Activated CD4-positive, alpha-beta T cell treated with anti-CD3 and anti-CD28 coated beads, Interleukin-2, amount 10 ng/mL, durations not matched to agents 7 days and 5 days (primary cell): ENCODE measurements around the gene GSTM5. TPM values are rescaled to one million over a fixed set of nuclear protein-coding genes. Genes with fewer than 3 reads are reported as not detected.
"Not testable (repeated sequence)": the region's sequence is repeated elsewhere in the genome, so short reads cannot be mapped to it uniquely, and the experiment has no call there.

Experiments used
- CTCF ChIA-PET: fragments of 350-600 bp; sonication (Branson Sonifier 250); formaldehyde crosslinking; loops from one replicate; lab custom pipeline; 2021; ENCODE audit warnings: antibody characterized with exemption; lab: Charles Lee
- POLR2A ChIA-PET: fragments of 350-600 bp; sonication (Branson Sonifier 250); formaldehyde crosslinking; loops from one replicate; lab custom pipeline; 2021; ENCODE audit warnings: antibody characterized with exemption; lab: Charles Lee
- DNase-seq: peaks from one replicate; pipeline ENCODE4 v3.0.0-alpha.2; 2020
- H3K27ac Mint-ChIP-seq: one replicate; pipeline ENCODE4 v1.8.0; 2021; ENCODE audit warnings: mild to moderate bottlenecking, moderate library complexity, mixed read lengths
- H3K27me3 Mint-ChIP-seq: one replicate; pipeline ENCODE4 v1.8.0; 2021; ENCODE audit warnings: mixed read lengths
- H3K36me3 Mint-ChIP-seq: one replicate; pipeline ENCODE4 v1.8.0; 2021; ENCODE audit warnings: low read depth, mixed read lengths
- H3K4me1 Mint-ChIP-seq: one replicate; pipeline ENCODE4 v1.8.0; 2021; ENCODE audit warnings: mixed read lengths
- H3K4me3 Mint-ChIP-seq: one replicate; pipeline ENCODE4 v1.8.0; 2021; ENCODE audit warnings: mild to moderate bottlenecking, moderate library complexity, mixed read lengths
- H3K9me3 Mint-ChIP-seq: one replicate; pipeline ENCODE4 v1.8.0; 2021; ENCODE audit warnings: mixed read lengths
- total RNA-seq, 2 experiments: library from RNA; stranded (reverse); gene quantifications; one replicate each; pipeline ENCODE4 v1.2.3, GENCODE V29; 2021

The GSTM5 gene
- total RNA-seq, 2 experiments from 2014 or later: 0.17 TPM; not detected in 1

DNA sequence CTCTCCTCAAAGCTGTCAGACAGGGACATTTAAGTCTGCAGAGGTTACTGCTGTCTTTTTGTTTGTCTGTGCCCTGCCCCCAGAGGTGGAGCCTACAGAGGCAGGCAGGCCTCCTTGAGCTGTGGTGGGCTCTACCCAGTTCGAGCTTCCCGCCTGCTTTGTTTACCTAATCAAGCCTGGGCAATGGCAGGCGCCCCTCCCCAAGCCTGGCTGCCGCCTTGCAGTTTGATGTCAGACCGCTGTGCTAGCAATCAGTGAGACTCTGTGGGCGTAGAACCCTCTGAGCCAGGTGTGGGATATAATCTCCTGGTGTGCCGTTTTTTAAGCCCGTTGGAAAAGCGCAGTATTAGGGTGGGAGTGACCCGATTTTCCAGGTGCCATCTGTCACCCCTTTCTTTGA is 36.3 kb downstream of the GSTM5 start:
- H3K27me3 Mint-ChIP-seq: peaks cover 17% of the 10 kb centered on the region
- H3K9me3 Mint-ChIP-seq, H3K27ac Mint-ChIP-seq, H3K4me1 Mint-ChIP-seq, DNase-seq, H3K36me3 Mint-ChIP-seq, POLR2A ChIA-PET, H3K4me3 Mint-ChIP-seq: not testable (repeated sequence)
- CTCF ChIA-PET: interaction anchor here (1.5 to 1.8 kb wide), 2 partner anchors 8 to 236 kb away, joined by 4 to 10 read pairs; partner anchors contain the start of gene AHCYL1

DNA sequence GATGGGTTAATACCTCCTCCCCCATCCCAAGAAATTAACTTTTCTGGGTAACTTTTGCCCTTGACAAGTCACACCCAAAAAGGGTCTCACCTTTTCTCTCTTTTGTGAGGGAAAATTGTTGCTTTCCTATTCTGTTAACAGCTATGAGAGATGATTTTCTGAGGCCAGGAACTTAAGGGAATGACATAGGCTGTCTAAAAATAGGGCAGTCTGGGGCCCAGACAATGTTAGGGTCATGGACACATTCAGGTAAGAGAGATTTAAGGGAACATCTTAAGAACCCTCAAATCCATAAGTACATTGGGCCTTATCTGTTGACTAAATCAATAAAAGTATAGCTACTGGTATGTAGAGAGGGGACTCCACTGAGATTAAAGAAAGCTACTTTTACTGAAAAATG is 37.2 kb downstream of the GSTM5 start:
- POLR2A ChIA-PET: no interaction called here
- H3K9me3 Mint-ChIP-seq: no peaks in the 10 kb centered on the region
- DNase-seq: no peak

DNA sequence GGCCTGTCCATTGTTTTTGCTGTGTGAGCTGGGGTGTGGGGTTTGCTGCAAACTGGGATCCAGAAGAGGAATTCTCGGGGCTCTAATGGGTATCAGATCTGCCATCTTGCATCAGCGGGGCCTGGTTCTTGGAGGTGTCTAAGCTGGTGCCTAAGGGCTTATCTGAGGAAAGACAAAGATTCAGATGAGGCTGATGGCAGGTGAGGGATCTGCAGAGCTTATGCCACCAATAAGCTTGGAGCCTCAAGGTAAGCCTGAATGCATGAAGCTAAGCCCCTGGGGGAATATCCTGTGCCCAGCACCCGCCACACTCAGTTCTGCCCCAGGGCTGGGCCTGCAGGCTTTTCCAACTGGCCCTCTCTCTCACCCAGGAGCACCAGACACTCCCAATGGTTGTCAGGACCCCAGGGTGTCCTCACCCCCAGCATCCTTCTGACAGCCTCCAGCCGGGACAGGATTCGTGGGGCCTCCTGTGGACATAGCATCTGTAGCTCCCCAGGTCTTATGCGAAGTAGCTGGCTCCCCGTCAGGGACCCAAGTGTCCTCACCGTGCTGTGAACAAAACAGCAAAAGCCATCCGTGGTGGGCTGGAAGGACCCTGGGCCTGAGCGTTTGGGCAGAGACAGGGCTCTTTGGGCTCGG is 38.3 kb downstream of the GSTM5 start:
- no peaks in the 10 kb centered on the region for H3K4me1 Mint-ChIP-seq
- H3K9me3 Mint-ChIP-seq: no peaks in the 10 kb centered on the region
- ChIA-PET CTCF (interaction anchor here (0.8 to 1.8 kb wide), 9 partner anchors 8 to 234 kb away, joined by 3 to 10 read pairs (median 4); partner anchors contain the start of gene AHCYL1), POLR2A (interaction anchor here (0.6 kb wide), 1 partner anchor 144 kb away, joined by 3 read pairs; no protein-coding TSS in a partner anchor)
- H3K4me3 Mint-ChIP-seq: no peak overlapping the region
- no peak overlapping the region for H3K27ac Mint-ChIP-seq
- no peaks in the 10 kb centered on the region for H3K36me3 Mint-ChIP-seq
- no peak for DNase-seq
- peaks cover 16% of the 10 kb centered on the region for H3K27me3 Mint-ChIP-seq

More for the DNA sequence above, 37.2 kb downstream of the GSTM5 start:
- Mint-ChIP-seq H3K36me3 (no peaks in the 10 kb centered on the region), H3K4me3 (no peak overlapping the region), H3K4me1 (no peaks in the 10 kb centered on the region), H3K27ac (no peak overlapping the region), H3K27me3 (peaks cover 22% of the 10 kb centered on the region)
- CTCF ChIA-PET: interaction anchor here (0.8 to 1.8 kb wide), 9 partner anchors 9 to 235 kb away, joined by 3 to 10 read pairs (median 3); partner anchors contain the start of gene AHCYL1

DNA sequence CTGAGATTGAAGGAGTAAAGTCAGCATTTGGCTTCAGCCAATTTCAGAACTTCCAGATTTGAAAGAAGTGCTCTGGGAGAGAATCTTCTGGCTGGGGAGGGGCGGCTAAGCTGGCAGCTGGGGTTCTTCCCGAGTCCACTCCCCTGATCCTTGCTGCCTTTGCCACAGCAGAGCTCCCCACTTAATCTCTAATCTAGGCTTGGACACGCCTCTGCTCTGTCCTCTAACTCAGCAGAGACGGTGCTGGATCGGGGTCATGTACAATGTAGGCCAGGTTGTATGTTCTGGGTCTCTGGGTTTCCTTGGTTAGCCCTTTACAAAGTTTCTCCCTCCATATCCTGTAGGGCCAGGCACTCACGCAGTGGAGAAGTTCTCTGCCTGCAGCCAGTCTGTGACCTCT is 38.9 kb downstream of the GSTM5 start:
- Mint-ChIP-seq H3K36me3 (no peaks in the 10 kb centered on the region), H3K4me1 (no peaks in the 10 kb centered on the region), H3K27me3 (peaks cover 16% of the 10 kb centered on the region), H3K9me3 (no peaks in the 10 kb centered on the region), H3K27ac (no peak overlapping the region), H3K4me3 (no peak overlapping the region)
- no peak for DNase-seq
- POLR2A ChIA-PET: no interaction called here
- CTCF ChIA-PET: interaction anchor here (0.8 to 1.8 kb wide), 4 partner anchors 9 to 234 kb away, joined by 3 to 5 read pairs (median 3); partner anchors contain the start of gene AHCYL1

DNA sequence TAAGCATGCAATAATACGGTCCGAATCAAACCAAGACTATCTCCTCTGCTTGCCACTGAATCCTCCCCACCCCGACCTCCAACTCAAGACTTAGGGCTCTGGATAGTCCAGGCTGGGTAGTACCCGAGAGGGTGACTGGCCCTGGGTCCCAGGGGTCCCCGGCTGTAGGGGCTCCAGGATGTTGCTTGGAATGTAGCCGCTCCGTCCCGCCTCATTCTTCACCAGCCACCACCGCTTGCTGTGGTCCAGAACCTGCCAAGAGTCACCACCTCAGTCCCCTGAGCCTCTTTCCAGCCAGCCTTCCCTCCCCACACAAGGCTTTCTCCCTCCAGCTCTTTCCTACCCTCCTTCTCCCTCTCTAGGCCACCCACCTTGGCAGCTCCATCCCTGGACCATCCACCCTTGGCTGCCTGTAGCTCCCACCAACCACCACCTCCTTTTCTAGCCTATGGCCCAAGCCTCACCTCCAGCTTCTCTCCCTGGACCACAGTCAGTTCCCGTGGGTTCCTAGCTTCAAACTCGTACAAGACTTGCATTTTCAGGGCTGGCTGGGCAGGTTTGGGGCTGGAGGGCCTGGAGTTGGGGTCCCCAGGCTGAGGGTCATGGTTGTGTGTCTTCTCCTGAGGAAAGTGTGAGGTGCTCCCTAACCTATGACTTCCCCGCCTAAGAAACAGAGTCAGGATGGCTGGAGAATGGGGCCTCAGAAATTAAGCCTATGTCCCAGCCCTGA is 39.6 kb downstream of the GSTM5 start:
- no peaks in the 10 kb centered on the region for H3K9me3 Mint-ChIP-seq
- ChIA-PET POLR2A (no interaction called here), CTCF (interaction anchor here (0.8 to 1.8 kb wide), 4 partner anchors 10 to 233 kb away, joined by 3 to 5 read pairs (median 3); partner anchors contain the start of gene AHCYL1)
- peaks cover 14% of the 10 kb centered on the region for H3K27me3 Mint-ChIP-seq
- no peaks in the 10 kb centered on the region for H3K36me3 Mint-ChIP-seq
- H3K4me1 Mint-ChIP-seq: no peaks in the 10 kb centered on the region
- no peak for DNase-seq
- H3K4me3 Mint-ChIP-seq: no peak overlapping the region
- H3K27ac Mint-ChIP-seq: no peak overlapping the region

DNA sequence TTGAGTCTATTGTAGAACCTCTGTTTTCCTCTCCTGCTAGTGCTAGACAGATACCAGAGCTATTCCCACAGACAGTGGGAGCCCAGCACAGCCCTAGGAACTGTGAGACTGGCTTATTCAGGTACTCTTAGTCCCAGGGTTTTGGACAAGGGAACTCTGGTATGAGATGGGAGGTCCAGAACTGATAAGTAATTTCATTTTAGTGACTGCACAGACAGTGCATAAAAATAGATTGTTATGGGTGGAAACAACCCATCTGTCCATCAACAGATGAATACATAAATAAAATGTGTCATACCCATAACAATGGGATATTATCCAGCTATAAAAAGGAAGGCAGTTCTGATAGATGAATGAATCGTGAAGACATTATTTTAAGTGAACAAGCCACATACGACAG is 42.7 kb downstream of the GSTM5 start:
- Mint-ChIP-seq H3K9me3 (no peaks in the 10 kb centered on the region), H3K27ac (no peak overlapping the region), H3K4me1 (no peaks in the 10 kb centered on the region), H3K4me3 (no peak overlapping the region), H3K36me3 (no peaks in the 10 kb centered on the region), H3K27me3 (peaks cover 6% of the 10 kb centered on the region)
- CTCF ChIA-PET: interaction anchor here (1.2 to 2.2 kb wide), 5 partner anchors 22 to 230 kb away, joined by 3 to 7 read pairs (median 5); partner anchors contain the start of gene AHCYL1
- DNase-seq: no peak
- POLR2A ChIA-PET: no interaction called here

DNA sequence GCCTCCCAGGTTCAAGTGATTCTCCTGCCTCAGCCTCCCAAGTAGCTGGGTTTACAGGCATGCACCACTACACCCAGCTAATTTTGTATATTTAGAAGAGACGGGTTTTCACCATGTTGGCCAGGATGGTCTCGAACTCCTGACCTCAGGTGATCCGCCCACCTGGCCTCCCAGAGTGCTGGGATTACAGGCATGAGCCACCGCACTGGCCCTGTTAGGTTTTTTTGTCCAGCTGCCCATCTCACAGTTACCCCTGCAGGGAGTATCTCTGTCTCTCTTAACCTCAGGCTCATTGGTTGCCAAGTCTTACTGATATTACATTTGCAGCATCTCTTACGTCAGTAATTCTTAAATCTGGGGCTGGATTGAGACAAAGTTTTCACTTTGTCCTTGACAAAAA is 44.3 kb downstream of the GSTM5 start:
- H3K9me3 Mint-ChIP-seq, DNase-seq, H3K27ac Mint-ChIP-seq, H3K4me1 Mint-ChIP-seq, H3K36me3 Mint-ChIP-seq, H3K4me3 Mint-ChIP-seq, POLR2A ChIA-PET, H3K27me3 Mint-ChIP-seq: not testable (repeated sequence)
- CTCF ChIA-PET: interaction anchor here (1.3 to 1.5 kb wide), 2 partner anchors 9 to 21 kb away, joined by 3 to 4 read pairs; no protein-coding TSS in a partner anchor

DNA sequence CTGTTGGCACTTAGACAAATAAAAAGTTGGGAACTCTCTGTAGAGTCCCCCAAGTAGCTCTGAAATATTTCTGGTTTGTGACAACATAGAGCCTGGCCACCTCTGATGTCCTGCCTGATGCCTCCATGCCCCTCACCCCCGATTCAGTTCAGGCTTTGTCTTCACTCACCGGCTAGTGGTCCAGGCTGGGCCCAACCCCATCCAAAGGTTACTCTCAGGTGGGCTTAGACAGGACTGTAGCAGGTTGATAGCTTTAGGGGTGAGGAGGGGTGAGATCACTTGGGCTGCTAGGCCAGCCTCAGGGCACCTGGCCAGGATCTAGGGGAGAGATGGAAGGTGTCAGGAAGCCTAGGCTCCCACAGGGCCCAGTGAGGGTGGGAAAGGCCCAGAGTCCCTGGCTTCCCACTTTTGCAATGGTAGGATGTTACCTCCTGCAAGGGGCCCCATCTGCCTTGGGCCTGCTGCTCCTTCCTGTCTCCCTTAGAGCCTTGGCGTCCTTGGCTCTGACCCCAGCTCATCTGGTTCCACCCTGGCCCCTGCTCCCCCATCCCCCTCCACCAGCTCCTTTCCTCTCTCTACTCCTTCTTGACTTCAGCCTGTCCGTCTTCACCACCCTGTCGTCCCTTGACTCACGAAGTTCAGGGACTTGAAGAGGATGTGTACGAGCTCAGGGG is 44.9 kb downstream of the GSTM5 start:
- ChIA-PET POLR2A (no interaction called here), CTCF (interaction anchor here (0.6 to 1.5 kb wide), 2 partner anchors 8 to 531 kb away, joined by 3 read pairs; no protein-coding TSS in a partner anchor)
- no peaks in the 10 kb centered on the region for H3K36me3 Mint-ChIP-seq
- no peak overlapping the region for H3K4me3 Mint-ChIP-seq
- peaks cover 6% of the 10 kb centered on the region for H3K27me3 Mint-ChIP-seq
- no peaks in the 10 kb centered on the region for H3K4me1 Mint-ChIP-seq
- no peak for DNase-seq
- peak overlapping the region; percentile 69 for H3K27ac Mint-ChIP-seq
- no peaks in the 10 kb centered on the region for H3K9me3 Mint-ChIP-seq

DNA sequence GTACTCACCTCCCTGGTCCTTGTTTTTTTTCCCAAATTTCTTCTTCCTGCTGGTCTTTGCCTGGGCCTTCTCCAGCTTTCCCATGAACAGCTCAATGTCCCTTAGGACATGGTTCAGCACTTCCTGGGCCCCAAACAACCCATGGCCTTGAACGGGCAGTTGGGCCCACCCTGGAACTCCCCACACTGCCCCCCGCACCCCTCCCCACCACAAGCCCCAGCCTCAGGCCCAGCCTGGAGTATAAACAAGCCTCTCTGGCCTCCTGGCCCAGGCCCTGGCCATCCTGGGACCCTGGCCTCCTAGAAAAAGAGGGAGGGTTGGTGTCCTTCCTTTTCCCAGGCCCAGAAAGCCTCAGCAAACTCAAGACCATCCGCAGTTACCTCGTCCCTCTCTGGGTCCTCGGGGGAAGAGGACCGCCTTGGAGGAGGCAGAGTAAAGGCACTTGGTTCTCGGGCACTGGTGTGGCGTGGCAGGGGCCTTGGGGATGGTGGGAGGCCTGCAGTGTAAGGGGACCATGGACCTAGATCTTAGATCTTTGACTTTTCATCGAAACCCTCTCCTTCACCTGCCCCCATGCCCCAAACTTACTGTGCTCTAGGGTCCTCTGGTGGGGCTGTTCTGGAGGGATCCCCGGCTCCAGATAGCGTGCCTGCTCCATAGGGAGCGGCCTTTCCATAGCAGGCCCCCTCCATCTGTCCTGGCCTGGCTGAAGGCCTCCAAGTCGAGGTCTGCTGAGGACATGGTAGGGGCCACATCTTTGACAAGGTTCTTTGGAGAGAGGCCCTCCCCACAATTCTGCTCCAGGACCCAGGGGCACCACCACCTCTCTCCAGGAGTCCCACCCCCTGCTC is 46.1 kb downstream of the GSTM5 start:
- Mint-ChIP-seq H3K27ac (no peak overlapping the region), H3K4me3 (no peak overlapping the region), H3K4me1 (no peaks in the 10 kb centered on the region), H3K36me3 (no peaks in the 10 kb centered on the region), H3K9me3 (no peaks in the 10 kb centered on the region), H3K27me3 (peaks cover 6% of the 10 kb centered on the region)
- DNase-seq: no peak
- ChIA-PET POLR2A (no interaction called here), CTCF (interaction anchor here (0.5 to 1.5 kb wide), 3 partner anchors 226 to 306 kb away, joined by 3 to 4 read pairs (median 3); no protein-coding TSS in a partner anchor)

DNA sequence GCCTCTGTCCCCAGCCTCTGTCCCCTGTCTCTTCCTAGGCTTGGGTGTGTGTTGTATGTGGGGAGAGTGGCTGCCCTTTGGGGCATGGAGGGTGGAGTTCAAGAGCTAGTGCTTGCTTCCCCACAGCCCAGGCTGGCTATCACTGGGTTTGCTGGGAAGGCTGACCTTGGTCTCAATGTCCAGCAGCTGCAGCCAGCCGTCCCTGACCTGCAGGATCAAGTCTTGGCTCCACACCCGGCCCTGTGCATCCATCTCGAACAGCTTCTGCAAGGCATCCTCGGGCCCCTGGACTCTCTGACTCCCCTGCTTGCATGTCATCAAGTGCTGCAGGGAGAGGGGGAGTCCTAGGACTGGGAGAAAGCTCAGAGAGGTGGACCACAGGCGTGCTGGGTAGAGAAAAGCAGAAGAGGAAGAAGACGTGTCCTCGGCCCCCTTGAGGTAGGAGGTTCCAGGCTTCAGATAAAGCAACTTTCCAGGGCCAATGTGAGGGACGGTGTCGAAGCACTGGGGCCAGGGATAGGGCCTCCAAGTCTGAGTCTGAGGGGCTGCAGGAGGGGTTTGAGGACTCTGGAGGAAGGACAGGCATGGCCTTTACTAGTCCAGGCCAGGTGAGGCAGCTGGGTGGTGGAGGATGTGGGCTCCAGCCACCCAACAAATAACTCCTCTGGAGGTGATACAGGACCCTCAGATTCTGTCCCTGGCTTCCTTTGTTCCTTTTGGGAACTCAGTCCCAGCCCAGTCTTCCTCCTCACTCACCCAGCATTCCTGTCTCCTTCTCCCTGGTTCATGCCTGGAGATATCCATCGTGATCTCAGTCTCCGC is 47.7 kb downstream of the GSTM5 start:
- Mint-ChIP-seq H3K4me1 (no peaks in the 10 kb centered on the region), H3K27ac (peak overlapping the region; percentile 71), H3K9me3 (no peaks in the 10 kb centered on the region), H3K27me3 (no peaks in the 10 kb centered on the region), H3K36me3 (no peaks in the 10 kb centered on the region), H3K4me3 (no peak overlapping the region)
- ChIA-PET POLR2A (no interaction called here), CTCF (interaction anchor here (0.7 to 7.7 kb wide), 5 partner anchors 10 to 19 kb away, joined by 3 to 45 read pairs (median 5); partner anchors contain the start of gene GSTM3)
- DNase-seq: no peak

DNA sequence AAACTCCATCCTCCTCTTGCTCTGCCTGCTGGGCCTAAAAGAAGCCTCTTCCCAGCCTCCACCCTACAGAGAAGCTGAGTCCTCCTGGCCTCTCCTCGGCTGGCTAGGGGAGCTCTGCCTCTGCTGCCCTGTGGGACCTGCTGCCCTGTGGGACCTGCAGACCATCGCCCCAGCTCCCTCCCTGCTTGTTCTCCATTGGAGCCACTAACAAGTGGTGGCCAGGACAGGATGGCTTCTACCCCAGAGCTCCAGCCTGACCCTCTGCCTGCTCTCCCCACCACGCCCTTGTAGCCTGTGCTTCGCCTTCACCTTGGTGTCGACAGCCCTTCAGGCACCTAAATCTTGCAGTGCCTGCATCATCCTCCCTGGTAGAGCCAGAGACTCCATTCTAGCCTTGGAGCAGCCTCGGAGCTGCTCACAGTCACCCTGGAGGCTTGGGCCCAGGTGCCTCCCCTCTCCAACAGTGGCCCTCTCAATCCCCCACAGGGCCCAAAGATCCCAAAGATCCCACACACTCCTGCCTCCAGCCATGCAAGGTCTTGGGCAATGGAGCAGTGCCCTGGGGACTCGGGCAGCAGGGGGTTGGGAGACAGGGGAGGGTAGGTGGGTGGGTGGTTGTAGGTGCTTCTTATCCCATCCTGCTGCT is 48.7 kb downstream of the GSTM5 start:
- H3K4me3 Mint-ChIP-seq: no peak overlapping the region
- H3K27ac Mint-ChIP-seq: no peak overlapping the region
- no peak for DNase-seq
- no peaks in the 10 kb centered on the region for H3K36me3 Mint-ChIP-seq
- CTCF ChIA-PET: interaction anchor here (1.0 to 7.7 kb wide), 3 partner anchors 9 to 20 kb away, joined by 3 to 45 read pairs (median 5); partner anchors contain the start of gene GSTM3
- no peaks in the 10 kb centered on the region for H3K4me1 Mint-ChIP-seq
- POLR2A ChIA-PET: no interaction called here
- H3K9me3 Mint-ChIP-seq: no peaks in the 10 kb centered on the region
- H3K27me3 Mint-ChIP-seq: no peaks in the 10 kb centered on the region
